ENCODE results near the gene FBXO31.

Gene FBXO31

DNA sequence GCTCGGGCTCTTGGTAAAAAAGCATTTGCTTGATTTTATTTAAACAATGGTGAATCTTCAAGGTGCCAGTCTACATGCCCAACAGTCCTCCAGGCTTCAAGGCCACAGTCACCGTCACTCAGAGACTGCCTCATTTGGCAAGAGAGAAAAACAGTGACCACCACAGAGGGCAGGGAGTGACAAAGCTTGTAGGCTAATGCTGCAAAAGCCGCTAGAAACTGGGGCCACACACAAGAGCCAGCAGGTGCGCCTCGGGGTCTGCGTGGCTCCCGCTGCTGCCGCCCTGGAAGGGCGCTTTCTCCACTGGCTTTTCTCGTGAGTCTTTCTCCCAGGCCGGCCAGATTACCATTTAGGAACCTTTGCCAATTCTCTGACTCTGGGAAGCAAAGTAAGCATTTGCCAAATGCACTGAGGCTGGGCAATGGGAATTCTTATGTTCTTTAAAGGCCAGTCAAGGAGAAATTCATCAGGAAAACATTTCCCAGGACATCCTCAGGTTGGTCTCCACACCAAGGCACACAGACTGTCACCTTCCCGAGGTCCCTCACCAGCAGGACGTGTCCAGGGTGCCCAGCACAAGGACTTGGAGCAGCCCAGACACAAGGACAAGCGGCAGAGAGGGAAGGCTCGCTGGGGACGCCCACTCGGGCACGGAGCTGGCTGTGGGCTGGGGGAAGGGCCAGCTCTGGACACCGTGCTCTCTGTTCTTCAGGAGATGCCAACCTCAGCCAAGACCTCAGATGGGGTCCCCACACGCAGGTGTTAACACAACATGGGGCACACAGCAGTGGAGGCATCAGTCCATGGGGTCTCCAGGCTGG lies 53.9 kb downstream of the FBXO31 start:
- DNase-seq (ENCODE audit: low read depth in 2 of 2): no peak

DNA sequence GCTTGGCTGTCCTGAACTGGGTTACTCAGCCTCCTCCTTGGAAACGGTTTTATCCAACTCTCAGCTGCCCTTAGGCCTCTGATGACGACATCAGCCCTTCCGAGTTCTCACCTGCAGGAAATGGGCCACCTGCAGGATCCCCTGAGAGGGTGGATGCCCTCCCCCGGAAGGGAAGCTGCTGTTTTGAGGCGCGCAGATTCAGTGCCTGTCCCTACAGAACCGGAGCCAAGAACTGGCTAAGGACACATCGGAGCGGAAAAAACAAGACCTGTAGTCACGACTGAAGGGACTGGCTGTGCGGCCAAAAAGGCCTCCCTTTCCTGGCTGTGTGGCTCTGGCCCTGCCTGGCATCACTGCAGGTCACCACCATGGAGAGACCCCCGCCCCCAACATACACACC lies 54.7 kb downstream of the FBXO31 start:
- no peak for DNase-seq (ENCODE audit: low read depth in 2 of 2)

DNA sequence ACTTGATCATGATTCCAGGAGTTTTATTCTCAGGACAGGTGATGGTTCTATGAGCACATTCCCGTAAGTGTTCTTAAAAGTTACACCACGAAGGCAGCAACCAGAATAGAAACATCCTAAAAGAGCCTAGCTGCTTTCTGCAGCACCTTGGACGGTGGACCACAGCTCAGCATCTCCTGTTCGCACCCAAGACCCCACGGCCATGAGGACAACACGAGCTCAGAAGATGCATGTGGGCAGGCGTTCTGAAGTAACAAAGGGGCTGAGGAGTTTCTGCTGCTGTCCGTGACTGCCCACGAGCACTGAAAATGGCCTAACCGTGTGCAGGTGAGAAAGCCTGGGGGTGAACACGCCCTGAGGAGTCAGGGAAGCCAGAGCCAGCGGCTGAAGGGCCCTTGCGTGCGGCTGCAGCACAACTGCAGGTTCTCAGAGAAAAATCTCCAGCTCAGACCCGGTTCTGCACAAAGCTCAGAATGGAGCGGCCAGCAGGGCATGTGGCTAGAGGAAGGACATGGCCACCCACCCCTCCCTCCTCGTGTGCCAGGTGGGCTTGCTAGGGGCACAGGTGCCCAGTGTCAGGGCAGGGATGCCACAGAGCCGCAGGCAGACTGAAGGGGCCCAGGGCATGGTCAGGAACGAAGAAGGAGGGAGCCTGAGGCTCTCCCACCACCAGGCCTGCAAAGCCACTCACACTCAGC lies 55.6 kb downstream of the FBXO31 start:
- no peak for DNase-seq (ENCODE audit: low read depth in 2 of 2)

DNA sequence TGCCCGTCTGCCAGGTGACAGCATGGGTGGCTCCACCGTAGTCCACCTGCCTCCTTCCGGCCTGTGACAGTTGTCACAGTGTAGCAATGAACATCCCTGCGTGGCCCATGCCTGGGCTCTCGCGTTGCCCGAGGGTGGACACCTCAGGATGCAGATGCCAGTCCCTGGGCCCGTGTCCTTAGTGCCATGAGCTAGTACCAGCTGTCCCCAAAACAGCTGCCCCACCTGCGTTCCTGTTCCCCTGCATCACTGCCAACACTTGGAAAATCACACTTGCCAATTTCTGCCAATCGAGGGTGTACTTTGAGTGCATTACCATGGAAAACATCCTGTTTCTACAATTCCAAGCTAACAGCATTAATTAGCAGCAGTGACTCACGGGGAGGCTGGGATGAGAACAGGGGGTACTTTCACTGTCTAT lies 57.4 kb downstream of the FBXO31 start:
- DNase-seq (ENCODE audit: low read depth in 2 of 2): no peak

DNA sequence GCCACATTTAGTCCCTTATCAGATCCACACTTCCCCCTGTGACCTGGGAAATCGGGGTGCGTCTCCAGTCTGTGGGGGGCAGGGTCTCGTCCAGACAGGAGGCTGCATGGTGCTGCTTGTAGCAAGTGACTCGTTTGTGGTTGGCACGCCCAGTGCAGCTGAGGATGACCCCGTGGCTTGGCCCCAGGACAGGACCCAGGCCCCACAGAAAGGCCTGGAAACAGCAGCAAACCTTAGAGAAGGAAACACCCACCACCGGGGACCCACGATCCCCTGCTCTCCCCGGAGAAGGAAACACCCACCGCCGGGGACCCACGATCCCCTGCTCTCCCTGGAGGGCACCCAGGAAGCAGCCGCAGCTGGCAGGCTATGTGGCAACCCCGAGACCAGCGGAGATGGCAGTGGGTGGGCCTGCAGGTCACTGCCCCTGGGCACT lies 58.1 kb downstream of the FBXO31 start:
- no peak for DNase-seq (ENCODE audit: low read depth in 2 of 2)

DNA sequence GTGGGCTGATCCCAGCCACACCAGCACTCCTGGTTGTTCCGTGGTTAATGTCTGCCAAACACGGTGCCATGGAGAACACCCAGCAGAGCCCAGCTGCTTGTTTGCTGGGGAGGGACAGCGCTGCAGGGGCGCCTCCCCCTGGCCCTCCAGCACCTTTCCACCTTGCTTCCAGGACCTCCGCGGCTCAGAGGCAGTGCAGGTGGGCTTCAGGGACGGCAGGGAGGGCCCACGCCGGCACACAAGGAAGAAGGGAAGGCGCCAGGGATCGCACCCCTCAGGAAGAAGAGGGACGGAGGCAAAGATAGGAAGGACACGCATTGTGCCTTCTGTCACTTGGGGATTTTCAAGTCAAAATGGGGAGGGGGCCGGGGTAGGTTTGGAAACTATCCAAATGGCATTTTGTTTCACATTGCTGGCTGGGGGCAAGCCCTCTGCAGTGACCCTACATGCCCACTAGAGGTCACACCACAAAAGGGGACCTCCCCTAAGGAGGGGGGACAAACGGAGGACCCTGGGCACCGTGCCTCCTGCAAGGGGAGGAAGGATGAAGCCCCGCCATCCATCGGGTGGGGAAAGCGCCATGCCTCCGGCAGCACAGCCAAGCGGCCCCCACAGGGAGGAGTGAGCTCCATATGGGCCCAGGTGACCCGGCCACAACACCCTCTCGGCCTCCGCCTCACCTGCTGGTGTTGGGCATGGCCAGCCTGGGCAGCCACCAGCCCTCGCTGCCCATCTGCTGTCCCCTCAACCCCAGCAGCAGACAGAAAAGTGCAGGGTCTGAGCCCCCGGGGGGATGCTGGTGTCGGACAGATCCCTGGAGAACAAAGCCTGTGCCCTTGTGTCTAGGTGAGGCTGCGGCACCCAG lies 58.9 kb downstream of the FBXO31 start:
- peak in 1 of 2 donors; percentile 16 for DNase-seq (ENCODE audit: low read depth in 2 of 2)

DNA sequence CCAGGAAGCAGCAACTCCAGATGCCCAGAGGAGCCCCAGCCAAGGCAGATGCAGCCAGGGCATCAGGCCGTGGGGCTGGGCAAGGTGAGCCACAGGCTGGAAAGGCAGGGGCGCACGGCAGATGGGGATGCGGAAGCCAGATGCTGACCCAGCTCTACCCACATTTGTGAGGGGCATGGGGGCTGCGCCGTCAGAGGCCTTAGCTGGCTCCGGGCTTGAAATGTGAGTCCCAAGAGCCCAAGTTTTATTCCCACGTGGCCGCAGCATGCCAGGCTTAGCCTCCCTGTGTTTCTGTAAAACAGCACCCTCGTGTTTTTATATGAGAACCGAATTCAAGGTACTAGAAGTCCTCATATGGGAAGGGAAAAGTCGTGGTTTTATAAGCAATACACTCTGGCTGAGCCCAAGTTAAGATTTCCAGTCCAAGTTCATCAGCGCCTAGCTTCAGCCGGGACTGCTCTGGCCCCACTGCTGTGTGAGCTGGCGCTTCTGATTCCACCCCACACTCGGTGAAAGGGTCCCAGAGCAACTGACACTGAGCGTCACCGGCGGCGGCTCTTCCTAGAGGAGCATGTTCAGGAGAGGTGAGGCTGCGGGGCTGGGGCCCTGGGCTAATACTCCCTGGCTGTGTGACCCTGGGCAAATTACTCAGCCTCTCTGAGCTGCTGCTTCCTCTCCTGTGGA lies 59.7 kb downstream of the FBXO31 start:
- no peak for DNase-seq (ENCODE audit: low read depth in 2 of 2)

DNA sequence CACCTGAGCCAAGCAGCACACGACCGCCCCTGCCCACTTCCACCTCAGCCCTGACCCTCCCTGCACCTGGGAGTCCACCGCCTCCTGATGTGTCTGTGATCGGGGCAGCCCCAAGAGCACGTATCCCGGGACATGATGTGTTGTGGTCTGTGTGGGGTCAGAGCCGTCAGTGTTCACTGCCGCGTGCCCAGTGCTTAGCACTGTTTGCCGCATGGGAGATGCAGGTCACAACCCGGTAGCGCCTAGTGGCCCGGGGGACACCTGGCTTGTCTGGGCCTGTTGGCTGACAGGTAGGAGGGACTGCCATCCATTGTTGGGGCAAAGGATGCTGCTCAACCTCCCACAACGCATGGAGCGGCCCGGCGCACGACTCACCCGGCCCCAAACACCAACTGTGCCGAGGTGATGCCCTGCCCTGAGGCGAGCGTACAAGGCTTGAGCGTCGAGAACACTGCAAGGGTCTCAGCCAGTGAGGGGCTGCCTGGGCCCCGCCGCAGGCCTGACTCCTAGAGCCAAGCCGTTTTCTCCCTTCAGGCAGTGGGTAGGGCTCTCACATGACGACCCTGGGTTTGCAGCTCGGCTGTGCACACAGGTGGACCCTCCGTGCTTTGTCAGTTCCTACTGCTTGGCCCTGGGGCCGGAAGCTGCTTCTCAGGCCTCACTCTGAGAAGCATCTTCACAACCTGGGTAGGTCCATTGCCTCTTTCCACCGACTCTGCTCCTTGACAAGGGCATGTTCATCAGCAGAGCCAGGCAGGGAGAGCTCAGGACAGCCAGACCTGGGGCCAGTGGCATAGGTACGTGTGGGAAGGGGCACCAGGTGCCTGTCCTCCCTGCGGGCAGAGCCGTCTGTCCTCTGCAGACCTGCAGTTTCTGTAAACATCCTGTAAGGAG lies 60.5 kb downstream of the FBXO31 start:
- no peak for DNase-seq (ENCODE audit: low read depth in 2 of 2)

DNA sequence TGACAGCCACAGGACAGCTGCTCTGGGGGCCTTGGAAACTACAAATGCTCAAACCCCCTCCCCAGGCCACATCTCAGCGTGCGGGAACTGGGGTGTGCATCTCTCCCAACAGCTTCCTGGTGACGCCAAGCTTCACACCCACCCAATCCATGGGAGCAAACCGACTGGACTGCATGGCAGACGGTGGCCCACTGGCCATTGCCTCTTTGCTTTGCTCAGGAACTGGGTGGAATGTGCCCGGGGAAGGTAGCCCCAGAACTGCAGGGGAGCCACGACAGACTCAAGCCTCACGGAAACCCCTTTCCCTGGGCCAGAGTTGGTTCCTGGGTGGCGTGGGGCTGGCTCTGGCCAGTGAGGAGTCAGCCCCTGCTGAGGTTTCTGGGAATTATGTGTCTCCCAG lies 61.2 kb downstream of the FBXO31 start:
- DNase-seq (ENCODE audit: low read depth in 2 of 2): no peak

DNA sequence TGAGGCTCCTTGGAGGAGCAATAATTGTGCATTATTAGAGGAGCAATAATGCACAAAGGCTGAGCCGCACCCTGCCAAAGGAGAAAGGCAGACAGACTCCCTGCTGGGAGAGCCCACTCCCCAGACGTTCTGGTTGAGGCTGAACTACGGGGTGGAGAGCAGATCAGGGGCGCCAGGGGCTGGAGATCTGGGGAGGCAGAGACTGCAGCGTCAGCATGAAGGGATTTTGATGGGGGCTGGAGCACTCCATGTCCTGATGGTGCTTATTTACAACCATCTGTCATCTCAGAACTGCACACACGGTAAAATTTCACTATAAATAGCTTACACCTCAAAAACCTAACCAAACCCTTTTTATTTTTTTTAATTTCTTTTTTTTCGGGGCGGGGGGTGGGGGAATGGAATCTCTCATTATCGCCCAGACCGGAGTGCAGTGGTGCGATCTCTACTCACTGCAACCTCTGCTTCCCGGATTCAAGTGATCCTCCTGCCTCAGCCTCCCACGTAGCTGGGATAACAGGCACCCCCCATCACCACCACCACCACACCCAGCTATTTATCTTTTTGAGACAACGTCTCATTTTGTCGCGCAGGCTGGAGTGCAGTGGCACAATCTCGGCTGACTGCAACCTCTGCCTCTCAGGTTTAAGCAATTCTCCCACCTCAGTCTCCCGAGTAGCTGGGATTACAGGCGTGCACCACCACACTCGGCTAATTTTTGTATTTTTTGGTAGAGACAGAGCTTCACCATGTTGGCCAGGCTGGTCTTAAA lies 62.1 kb downstream of the FBXO31 start:
- DNase-seq (ENCODE audit: low read depth in 2 of 2): no peak

DNA sequence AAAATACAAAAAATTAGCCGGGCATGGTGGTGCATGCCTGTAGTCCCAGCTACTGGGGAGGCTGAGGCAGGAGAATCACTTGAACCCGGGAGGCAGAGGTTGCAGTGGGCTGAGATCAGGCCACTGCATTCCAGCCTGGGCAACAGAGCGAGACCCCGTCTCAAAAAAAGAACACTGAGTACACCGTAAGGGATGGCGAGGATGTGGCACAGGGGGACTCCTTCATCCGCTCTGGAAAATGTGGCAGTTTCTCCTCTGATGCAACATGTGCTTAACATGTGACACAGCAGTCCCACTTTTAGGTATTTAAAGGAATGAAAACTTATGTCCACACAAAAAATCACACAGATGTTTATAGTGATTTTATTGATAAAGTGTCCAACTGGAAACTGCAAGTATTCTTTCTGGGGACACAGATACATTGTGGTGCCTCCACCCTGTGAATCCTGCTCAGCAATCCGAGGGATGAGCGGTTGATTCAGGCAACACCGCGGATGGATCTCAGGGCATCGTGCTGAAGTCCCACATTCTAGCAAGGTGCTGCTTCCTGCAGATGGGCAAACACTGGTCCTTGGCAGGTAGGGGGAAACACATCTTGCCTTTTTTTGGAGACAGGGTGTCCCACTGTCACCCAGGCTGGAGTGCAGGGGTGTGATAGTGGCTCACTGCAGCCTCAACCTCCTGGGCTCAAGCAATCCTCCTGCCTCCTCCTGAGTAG lies 62.9 kb downstream of the FBXO31 start:
- no peak for DNase-seq (ENCODE audit: low read depth in 2 of 2)

DNA sequence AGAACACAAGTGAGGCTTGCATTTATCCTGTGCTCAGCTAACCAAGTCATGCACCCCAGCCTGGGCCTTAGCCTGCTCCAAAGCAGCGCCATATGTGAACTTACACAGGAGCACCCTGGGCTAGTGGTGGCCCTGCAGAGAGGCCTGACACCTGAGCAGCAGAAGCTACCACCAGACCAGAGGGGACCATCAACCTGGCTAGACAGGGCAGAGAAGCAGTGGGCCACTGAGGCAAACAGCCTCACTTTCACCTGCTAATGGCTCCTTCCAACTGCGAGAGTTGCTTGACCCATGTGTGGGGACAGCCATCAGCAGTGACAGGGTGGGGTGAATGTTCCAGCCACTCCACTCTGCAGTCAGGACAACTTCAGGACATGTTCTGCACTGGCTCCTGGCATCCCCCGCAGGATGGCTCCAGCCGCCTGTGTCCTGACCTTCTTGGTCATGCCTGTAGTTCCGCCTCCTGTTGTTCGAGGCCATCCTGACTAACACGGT lies 63.5 kb downstream of the FBXO31 start:
- no peak for DNase-seq (ENCODE audit: low read depth in 2 of 2)

DNA sequence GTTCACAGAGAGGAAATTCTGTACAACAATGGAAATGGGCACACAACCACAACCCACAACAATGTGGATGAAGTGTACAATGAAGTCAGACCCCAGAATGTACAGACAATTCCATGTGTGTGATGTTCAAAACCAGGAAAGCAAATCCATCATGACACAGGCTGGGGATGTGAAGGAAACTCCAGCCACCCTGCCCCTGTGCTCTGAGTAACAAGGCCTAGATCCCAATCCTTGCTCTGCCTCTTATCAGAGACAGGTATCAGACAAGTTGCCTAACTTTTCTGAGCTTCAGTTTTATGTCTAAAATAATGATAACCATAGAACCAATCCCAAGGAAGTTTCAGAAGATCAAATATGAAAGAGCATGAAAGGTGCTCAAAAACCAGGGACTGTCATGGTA lies 64.6 kb downstream of the FBXO31 start:
- DNase-seq (ENCODE audit: low read depth in 2 of 2): no peak

DNA sequence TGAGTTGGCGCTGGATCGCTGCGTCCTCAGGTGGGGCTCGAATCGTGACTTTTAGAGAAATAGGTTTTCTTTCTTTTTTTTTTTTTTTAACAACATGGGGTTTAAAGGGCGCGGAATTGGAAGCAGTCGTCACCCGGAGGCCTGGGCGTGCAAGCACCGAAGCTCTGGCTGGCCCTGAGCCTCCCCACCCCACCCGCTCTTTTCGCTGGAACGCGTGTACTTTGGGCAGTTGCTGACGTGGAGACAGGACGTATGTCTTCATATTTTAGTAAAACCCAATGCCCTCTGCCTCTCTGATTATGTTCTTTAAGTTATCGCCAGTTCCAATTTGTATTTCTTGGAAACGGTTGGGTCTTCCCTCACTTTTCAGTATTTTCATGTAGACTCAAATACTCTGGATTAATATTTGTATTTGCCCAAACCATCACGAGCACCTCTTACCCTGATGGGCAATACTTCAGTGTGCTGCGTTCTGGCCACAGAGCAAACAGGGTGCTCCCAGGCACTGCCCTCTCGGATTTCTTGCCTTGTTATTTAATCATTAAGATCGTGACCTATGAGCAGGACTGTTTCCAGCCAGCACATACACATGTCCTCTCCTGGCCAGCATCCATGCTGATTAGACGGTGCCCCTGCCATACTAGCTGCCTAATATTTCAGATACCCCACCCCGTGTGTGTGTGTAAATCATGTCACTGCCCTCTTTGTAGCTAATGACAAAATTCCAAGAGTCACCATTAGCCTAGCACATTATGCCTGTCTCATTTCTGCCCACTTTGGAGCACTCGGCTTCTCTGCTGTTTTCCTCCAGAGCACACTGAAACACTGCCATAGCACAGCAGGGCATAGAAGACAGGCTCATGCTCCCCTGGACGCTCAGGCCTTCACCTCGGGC lies 65.6 kb downstream of the FBXO31 start:
- peak; percentile 22 to 28 for DNase-seq (ENCODE audit: low read depth in 2 of 2)

DNA sequence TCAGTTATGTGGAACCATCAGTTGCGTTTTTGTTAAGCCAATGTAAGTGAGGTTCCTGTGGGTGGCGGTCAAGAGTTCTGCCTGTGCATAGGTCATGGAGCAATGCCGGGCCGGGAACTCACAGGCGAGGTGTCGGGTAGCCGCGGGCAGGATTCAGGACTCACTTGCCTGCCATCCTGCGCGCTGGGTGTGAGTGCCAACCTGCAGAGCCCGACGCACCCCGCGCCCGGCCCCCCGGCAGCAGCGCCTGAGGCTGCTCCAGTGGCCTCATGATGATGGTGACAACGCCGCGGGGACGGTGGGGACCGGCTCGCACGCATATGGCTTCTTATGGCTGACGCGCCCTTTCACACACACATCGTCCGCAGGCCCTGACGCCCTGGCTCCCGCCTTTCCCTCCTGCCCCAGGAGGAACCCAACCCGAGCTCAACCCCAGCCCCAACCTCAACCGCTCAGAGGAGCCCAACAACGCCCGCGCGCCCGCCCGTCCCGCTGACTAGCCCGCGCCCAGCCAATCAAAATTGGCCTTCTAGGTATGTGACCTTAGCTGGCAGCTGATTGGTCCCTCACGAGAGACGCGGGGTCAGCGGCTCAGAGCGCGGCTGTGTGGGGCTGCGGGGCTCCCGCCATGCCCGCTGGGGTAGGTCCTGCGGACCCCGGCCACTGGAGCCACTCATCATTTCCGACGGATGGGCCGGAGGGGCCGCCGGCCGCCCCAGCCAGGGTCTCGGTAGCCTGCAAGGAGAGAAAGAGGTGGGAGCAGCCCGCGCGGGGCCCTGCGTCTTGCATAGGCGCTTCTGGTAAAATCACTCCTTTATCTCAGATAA lies 66.4 kb downstream of the FBXO31 start, which contains the start of gene C16orf95:
TSS of gene C16orf95 (minus strand) at position 470 of the 827 bp plus-strand sequence. CDS start at position 320, 150 bp downstream.
- peak; percentile 92 to 95 for DNase-seq (ENCODE audit: low read depth in 2 of 2)

DNA sequence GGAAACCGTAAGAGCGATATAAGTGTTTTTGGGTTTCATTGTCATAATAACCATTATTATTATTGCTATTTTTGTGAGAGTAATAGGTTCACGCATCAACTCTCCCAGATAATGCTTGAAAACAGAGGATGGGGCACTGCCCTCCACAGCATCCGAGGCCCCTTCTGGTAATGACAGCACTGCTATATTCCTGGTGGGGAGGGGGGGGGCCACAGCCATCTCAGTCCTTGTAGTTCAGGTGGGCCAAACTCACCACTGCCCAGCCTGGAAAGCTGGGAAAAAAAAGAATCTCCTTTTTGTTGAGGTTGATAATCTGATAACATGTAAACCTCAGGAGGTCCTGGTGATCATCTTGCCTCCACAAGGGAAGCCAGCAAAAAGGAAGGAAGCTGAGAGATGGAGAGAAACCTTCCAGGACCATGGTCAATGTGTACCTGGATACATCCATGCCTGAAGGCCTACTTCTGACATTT lies 67.1 kb downstream of the FBXO31 start:
- DNase-seq (ENCODE audit: low read depth in 2 of 2): no peak

DNA sequence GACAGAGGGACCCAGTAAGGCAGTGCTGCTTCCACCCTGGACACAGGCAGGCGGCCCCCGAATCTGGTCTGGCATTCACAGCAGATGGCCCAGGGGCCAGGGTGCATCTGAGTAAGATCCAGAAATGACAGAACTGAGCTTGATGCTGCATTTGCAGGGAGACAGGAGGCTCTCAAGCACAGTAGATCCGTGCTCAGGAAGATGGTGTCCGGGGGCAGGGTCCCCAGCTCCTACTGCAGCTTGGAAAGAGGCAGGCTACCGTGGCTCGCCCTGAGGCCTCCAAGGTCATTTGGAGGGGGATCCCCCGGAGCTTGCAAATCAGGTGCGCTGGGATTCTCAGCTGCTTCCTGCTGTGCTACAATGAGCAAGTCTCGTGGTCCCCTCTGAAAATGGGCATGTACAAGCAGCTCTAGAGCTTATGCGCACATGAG lies 68.6 kb downstream of the FBXO31 start:
- no peak for DNase-seq (ENCODE audit: low read depth in 2 of 2)

Measured in stimulated activated CD4-positive, alpha-beta T cell treated with anti-CD3 and anti-CD28 coated beads, Interleukin-15, amount 100 ng/mL, for 48 hours (primary cell).